HS-5 (cell line): ENCODE results near the gene CYTH1.
"Not testable (repeated sequence)": the region's sequence is repeated elsewhere in the genome, so short reads cannot be mapped to it uniquely, and the experiment has no call there.

Experiments used
- DNase-seq: peaks from one replicate; pipeline ENCODE4 v3.0.0-alpha.2; 2012; ENCODE audit warnings: low read depth

CYTH1 gene

GRCh38 chr17:78687125-78687524 lies 94.9 kb downstream of the CYTH1 start:
- no peak for DNase-seq

GRCh38 chr17:78684026-78684425 lies 98.0 kb downstream of the CYTH1 start:
- no peak for DNase-seq

DNA sequence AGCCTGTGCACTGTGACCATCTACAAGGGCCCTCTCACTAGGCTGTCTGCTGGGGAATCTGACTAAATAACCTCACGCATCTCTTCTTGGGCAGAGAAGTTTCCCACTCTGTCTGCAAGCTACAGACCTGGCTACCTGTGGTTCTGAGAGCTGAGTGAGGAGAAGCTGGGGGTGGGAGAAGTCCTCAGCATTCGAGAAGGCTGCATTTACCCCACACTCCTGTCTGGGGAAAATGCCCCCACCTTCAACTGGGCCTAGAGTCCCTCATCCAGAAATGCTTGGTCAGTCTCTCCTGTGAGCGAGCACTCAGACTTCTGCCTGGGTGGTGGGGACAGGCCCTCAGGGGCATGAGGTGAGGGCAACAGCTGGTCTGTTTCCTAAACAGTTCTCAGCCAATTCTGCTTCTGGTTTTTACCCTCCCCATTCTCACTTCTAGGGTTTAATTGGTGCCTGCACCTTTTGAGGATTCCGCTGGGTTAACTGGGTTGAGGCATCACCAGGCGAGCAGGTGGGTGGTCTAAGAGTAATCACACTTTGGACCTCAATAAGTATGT lies 98.6 kb downstream of the CYTH1 start:
- no peak for DNase-seq

DNA sequence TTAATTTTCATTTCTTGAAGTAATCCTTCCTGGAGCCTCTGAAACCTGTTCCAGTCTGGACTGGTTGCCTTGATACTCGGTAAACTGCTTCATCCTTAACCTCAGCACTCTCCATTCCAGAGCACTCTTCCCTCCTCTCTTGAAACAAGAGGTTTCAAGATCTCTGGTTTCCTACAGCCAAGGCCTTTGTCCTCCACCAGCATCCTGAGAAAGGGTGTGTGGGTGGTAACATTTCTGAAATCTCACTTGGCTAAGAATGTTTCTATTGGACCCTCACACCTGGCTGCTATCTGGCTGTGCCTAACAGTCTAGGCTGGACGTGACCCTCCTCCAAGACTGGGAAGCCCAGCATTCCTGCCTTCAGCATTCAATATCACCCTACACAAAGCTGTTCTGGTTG lies 99.7 kb downstream of the CYTH1 start:
- DNase-seq: no peak

- DNase-seq: no peak
Measured at GRCh38 chr17:78680436-78680835, 101.6 kb downstream of the CYTH1 start.

- no peak for DNase-seq
Measured at GRCh38 chr17:78679495-78680395, 102.3 kb downstream of the CYTH1 start.

DNA sequence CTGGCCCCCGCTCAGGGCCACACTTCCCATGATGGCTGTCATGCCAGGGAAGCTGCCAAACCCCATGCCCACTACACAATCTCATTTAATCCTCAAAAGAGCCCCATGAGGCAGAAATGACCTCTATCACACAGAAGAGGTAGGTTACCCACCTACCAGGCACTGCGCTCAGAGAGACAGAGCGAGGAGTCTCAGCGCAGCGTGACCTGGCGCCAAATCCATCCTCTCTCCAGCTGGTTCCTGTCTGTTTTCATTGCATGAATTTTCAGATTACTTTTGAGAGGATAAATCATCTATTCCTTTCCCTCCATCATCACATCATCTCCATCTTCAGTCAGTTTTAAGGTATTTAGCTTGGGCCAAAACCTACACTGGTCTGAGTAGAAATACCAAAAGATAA lies 103.4 kb downstream of the CYTH1 start:
- no peak for DNase-seq

- DNase-seq: no peak
Measured at GRCh38 chr17:78678222-78678557, 103.9 kb downstream of the CYTH1 start.

- DNase-seq: no peak
Measured at GRCh38 chr17:78677303-78678221, 104.5 kb downstream of the CYTH1 start.

DNA sequence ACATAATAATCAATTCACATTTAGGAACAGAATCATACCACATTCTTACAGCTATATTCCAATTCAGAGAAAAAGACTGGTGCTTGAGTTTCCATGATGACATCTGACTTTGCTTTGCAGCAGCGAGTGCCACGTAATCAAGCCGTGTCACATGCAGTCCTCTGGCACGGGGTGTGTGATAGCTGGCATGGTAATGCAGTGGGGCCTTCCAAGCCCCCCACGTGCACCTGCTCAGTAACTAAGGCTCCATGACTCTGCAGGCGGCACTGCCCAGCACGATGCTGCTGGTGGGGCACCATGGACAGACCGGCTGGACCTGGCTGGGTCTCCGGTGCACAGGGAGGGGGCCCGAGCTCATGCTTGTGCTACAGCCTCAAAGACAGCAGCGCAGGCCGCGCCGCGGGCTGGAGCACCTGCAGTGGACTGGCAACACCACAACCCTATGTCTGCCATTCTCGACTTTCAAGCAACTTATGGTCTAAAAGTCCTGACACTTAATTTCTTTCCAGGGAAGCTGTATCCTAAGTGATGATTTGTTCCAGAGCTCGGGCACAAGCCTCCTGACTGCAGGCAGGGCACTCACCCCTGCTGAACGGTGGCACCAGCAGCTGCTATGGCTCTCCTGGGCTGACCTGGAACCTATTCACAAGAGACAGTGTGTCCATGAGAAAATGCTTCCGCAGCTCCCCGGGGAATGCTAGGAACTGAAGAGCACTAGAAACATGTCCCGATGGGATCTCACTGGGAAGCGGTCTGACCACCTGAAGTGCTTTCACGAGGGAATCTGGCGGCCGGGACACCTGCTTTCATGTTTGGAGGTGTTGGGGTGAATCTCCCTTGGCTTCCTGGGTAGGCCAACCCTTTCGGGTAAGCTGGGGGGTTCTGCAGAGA lies 105.4 kb downstream of the CYTH1 start:
- no peak for DNase-seq

DNA sequence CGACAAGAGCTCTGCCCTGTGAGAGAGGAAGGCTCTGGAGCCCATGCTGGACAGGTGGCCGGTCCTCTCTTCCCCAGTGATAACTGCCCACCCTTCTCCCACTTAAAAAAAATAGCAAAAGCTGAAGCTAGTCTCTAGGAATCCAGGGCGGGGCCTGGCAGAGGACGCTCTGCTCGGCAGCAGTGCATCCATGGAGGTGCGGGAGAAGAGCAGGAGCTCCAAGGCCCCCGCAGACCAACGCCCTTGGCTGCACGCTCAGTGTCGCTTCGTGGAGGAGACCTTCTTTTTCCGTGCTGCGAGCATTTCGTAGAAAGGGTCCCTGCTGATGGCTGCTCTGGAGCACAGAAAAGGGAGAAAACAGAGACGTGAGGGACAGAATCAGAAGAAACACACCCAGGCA lies 106.2 kb downstream of the CYTH1 start:
- no peak for DNase-seq

GRCh38 chr17:78675316-78675616 lies 106.8 kb downstream of the CYTH1 start:
- DNase-seq: no peak

DNA sequence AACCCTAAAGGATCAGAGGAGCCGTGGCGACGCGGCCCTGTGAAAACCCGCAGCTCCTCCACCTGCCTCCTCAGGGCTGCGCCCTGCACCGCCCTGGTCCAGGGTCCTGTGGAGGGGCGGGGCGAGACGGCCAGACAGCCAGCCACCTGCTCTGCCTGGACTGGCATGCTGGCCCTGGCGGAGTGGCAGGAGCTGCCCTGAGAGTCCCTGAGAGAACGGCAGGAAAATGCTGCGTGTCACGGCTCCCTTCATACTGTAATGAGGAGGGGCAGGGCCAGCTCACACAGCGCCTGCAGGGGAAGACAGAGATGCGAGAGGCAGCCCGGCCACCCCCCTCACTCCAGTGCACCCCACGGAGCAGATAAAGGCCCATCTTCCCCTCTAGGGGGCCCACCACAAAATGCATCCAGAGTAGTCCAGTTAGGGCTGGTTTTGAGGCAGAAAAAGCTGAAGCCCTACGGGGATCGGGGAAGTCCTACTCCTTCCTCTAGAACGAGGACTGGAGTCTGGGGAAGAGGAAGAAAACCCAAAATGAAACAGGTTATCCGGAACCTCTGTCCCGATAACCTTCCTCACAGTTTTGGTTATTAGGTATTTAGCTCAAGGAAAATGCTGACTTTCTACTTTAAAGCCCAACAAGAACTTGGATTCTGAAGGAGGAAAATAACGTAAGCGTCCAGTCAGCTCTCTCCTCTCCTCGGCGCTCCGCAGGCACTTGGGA lies 107.3 kb downstream of the CYTH1 start:
- DNase-seq: no peak

- DNase-seq: no peak
Measured at GRCh38 chr17:78674156-78674555, 107.9 kb downstream of the CYTH1 start.

DNA sequence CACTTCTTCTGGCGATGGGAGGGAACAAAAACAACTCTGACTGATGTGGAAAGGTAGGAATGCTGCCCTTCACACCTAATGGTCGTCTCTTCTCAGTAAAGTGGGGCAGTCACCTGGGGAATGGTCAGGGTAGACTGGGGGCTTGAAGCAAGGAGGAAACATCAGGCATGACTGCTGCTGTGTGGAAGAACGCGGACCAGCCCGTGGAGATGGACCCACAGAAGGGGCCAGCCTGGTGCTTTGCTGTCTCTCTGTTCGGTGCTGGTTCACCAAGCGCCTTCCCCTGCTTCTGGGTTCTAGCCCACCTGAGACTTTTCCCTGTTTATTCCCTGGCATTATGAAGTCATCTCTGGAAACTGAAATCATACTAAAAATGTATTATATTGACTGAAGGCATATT lies 108.7 kb downstream of the CYTH1 start:
- DNase-seq: no peak

GRCh38 chr17:78672871-78673371 lies 109.2 kb downstream of the CYTH1 start:
- DNase-seq: no peak

DNA sequence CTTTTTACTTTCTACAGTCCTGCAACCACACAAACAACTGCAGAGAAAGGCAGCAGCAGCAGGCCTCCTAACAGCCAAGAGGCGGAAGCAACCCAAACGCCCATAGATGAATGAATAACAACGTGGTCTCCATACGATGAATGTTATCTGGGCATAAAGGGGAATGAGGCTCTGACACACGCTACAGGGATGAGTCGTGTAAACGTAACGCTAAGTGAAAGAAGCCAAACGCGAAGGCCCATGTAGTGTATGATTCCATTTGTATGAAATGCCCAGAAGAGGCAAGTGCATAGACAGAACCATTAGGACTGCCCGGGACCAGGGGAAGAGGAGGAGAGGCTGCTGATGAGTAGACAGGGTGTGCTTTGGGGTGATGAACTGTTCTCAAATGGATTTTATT lies 110.1 kb downstream of the CYTH1 start:
- DNase-seq: no peak

DNA sequence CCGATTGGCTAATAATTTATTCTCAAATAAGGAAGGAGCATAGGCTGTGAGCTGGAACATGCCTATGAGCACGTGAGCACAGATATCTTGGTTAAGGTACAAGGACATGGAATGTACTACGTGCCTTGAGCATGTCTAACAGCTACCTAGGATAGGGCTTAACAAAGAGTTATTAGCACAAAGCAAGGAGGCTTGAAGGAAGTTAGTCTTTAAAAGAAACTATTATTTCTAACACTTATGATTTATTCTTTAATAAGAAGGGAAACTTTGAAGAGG lies 110.4 kb downstream of the CYTH1 start:
- not testable (repeated sequence) for DNase-seq

DNA sequence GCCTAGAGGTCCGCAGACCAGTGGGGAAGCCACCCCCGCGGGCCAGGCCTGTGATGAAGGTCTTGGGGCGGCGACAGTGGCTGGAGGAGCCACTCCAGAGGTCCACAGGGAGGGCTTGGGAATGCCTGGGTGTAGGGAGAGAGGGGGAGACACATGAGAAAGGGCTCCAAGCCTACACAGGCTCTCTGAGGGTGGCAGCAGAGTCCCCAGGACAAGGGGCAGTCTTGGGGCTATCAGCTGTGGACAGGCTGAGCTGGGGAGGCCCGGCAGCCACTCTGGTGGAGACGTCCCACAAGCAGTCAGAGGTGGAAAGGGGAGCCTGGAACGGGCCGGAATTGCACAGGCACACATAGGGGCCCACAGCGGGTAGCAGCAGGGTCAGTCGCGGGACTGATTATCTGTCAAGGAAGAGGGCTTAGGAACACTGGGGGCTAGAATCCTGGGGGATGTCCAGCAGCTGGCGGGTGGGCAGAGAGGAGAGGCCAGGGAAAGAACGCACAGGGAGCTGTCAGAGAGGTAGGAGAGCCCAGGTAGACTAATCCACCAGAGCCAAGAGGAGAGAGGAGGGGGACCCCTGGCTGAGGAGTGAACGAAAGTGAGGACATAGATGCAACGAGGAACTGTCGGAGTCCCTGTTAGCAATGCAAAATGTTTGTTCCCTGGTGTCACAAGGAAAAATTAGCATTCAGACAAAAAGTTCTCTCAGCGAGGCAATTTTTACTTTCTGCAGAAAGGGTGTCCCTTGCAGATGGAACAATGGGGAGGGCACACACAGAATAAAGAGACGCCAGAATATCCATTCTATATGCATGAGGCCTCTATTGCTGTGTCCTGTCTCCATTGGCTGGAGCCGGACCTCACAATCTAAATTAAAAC lies 111.0 kb downstream of the CYTH1 start:
- no peak for DNase-seq

- no peak for DNase-seq
Measured at GRCh38 chr17:78669975-78670518, 112.0 kb downstream of the CYTH1 start.
